ENCODE data around the gene MAD2L2.

Gene MAD2L2

GRCh38 chr1:11714831-11715575, 34.1 kb upstream of the MAD2L2 start:
- DNase-seq (ENCODE audit: low read depth): no peak
- no peak for TF ChIP-seq CTCF (IDR thresholded peaks at IDR 0.05; ENCODE audit: low read length, missing control alignments)
- H3K4me3 ChIP-seq (replicated peaks; ENCODE audit: low read depth, low read length): no peak overlapping the region

- H3K4me3 ChIP-seq (replicated peaks; ENCODE audit: low read depth, low read length): no peak overlapping the region
- DNase-seq (ENCODE audit: low read depth): no peak
- TF ChIP-seq CTCF (IDR thresholded peaks at IDR 0.05; ENCODE audit: low read length, missing control alignments): no peak
Measured at GRCh38 chr1:11713095-11713494, 32.1 kb upstream of the MAD2L2 start.

GRCh38 chr1:11712285-11712684, 31.3 kb upstream of the MAD2L2 start:
- TF ChIP-seq CTCF (IDR thresholded peaks at IDR 0.05; ENCODE audit: low read length, missing control alignments): no peak
- no peak overlapping the region for H3K4me3 ChIP-seq (replicated peaks; ENCODE audit: low read depth, low read length)
- no peak for DNase-seq (ENCODE audit: low read depth)

GRCh38 chr1:11711490-11711889, 30.5 kb upstream of the MAD2L2 start:
- no peak overlapping the region for H3K4me3 ChIP-seq (replicated peaks; ENCODE audit: low read depth, low read length)
- no peak for DNase-seq (ENCODE audit: low read depth)
- no peak for TF ChIP-seq CTCF (IDR thresholded peaks at IDR 0.05; ENCODE audit: low read length, missing control alignments)

GRCh38 chr1:11708554-11709350, 27.8 kb upstream of the MAD2L2 start:
- no peak for TF ChIP-seq CTCF (IDR thresholded peaks at IDR 0.05; ENCODE audit: low read length, missing control alignments)
- H3K4me3 ChIP-seq (replicated peaks; ENCODE audit: low read depth, low read length): no peak overlapping the region
- no peak for DNase-seq (ENCODE audit: low read depth)

GRCh38 chr1:11707621-11708276, 26.8 kb upstream of the MAD2L2 start:
- no peak for DNase-seq (ENCODE audit: low read depth)
- H3K4me3 ChIP-seq (replicated peaks; ENCODE audit: low read depth, low read length): no peak overlapping the region
- no peak for TF ChIP-seq CTCF (IDR thresholded peaks at IDR 0.05; ENCODE audit: low read length, missing control alignments)

Measured in fibroblast of pulmonary artery (primary cell).